Lower leg skin (tissue), 4 donors: ENCODE measurements around the gene PABPN1L. TPM values are rescaled to one million over a fixed set of nuclear protein-coding genes. Genes with fewer than 3 reads are reported as not detected.

Experiments
- DNase-seq, 2 donors: peaks; one replicate each; pipeline ENCODE4 v3.0.0-alpha.2; 2019; ENCODE audit warnings: low spot score in 2 of 2
- H3K4me3 ChIP-seq: fragments of 200-600 bp; sonication (generic); 2 replicates; pipeline ENCODE4 v1.5.1; 2017; ENCODE audit warnings: mild to moderate bottlenecking, low read depth; ENCODE audit not compliant: poor library complexity, severe bottlenecking
- POLR2A ChIP-seq, 2 donors: fragments of 450-650 bp; IDR thresholded peaks; one replicate each; pipeline ENCODE4 v1.6.1; 2016 to 2017; ENCODE audit warnings: antibody characterized with exemption in 2 of 2, mild to moderate bottlenecking in 1 of 2, moderate library complexity in 1 of 2
- WGBS, 2 donors: methylation state at CpG; one replicate each; pipeline ENCODE4 v1.1.5; 2018; 5-methylcytosine and 5-hydroxymethylcytosine counted together
- intact Hi-C: fragments of 100-400 bp; cut with DNase I; formaldehyde crosslinking; loops from one replicate; pipeline ENCODE4 v1.15.0; 2023; ENCODE audit warnings: low total_unique reads
- total RNA-seq, 4 donors: library from RNA; depleted of rRNA; stranded (reverse); fragments of >200 nt; gene quantifications; one replicate each; pipeline ENCODE4 v1.1.0, GENCODE V29; 2016
- TF ChIP-seq, protein P1 (sequence below), 3 donors: fragments of 450-650 bp; IDR thresholded peaks; one replicate each; pipeline ENCODE4 v1.5.1; 2016; ENCODE audit warnings: antibody characterized with exemption in 3 of 3, mild to moderate bottlenecking in 3 of 3, moderate library complexity in 2 of 3

PABPN1L gene
- total RNA-seq, 4 donors from 2014 or later = not detected

DNA sequence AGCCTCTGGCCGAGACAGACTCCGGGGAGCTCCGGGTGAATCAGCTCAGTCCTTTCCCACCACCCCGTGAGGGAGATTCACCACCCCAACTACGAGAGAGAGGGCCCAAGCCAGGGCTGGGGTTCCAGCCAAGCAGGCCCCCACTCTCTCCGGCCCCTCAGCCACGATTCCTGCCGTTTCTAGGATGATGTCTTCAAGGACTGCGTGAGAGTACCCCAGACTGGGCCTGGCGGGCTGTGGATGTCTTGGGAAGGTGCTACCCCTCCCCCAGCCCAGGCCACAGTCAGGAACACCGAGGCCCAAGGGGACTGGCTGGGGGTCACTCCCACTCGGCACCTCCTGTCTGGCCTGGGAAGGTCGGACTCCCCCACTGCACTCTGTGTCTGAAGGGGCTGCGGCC is 21.6 kb upstream of the PABPN1L start:
- intact Hi-C loops = no loop called here
- no peak for DNase-seq
- no peak for TF ChIP-seq POLR2A (IDR thresholded peaks at IDR 0.05)
- TF ChIP-seq, protein P1, sequence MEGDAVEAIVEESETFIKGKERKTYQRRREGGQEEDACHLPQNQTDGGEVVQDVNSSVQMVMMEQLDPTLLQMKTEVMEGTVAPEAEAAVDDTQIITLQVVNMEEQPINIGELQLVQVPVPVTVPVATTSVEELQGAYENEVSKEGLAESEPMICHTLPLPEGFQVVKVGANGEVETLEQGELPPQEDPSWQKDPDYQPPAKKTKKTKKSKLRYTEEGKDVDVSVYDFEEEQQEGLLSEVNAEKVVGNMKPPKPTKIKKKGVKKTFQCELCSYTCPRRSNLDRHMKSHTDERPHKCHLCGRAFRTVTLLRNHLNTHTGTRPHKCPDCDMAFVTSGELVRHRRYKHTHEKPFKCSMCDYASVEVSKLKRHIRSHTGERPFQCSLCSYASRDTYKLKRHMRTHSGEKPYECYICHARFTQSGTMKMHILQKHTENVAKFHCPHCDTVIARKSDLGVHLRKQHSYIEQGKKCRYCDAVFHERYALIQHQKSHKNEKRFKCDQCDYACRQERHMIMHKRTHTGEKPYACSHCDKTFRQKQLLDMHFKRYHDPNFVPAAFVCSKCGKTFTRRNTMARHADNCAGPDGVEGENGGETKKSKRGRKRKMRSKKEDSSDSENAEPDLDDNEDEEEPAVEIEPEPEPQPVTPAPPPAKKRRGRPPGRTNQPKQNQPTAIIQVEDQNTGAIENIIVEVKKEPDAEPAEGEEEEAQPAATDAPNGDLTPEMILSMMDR (IDR thresholded peaks at IDR 0.05) = no peak
- no peak overlapping the region for H3K4me3 ChIP-seq
- WGBS, 2 donors = 58 to 76% methylated on average over 10 to 13 of the region's 14 CpGs

DNA sequence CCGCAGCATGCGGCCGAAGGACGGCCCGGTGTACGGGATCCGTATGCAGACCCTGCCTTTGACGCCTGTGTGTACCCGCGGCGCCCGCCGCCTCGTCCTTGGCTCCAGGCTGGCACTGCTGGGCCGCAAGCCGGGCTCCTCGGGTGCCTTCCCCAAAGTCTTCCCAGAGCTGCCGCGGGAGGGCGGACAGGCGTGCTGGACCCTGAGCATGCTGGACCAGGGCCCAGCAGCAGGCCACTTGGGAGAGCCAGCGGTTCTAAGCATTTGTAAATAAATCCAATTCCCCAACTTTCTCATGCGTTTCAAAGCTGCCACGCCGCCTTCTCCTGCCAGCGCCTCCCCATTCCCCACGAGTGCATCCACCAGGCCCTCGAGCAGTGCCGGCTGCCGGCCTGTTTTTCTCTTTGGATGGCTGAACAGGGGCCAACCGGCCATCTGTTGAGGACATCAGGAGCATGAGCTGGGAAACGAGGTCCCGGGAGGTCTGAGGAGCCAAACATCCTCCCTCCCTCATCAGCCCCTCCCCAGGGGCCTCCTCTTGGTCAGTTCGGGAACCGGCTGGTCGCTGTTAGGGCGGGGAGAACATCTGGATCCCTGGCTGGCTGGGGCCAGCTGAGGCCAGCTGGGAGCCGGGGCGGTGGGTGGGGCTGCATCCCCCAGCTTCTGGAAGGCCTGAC is 20.5 kb upstream of the PABPN1L start:
- TF ChIP-seq, protein P1 (IDR thresholded peaks at IDR 0.05) = no peak
- H3K4me3 ChIP-seq = no peak overlapping the region
- intact Hi-C loops = no loop called here
- no peak for DNase-seq
- 65 to 71% methylated on average over 24 to 33 of the region's 39 CpGs for WGBS, 2 donors

DNA sequence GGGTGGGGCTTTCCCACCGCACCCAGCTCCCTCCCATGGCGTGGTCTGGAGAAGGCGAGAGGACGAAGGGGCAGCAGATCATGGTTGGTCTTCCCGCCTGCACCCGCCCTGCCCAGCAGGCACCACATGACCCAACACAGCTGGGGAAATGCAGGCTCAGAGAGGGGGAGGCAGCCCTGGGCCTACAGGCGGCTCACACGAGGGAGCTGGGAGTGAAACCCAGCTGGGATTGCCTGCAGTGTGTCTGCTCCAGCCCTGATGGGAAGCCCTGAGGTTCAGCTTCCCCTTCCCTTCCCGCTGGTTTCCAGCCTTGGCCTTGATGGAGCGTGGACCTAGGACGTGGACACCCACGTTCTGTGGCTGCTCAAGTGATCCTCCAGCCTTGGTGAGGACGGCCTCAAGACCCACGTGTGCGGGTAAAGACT is 20.0 kb upstream of the PABPN1L start:
- intact Hi-C loops = no loop called here
- DNase-seq = no peak
- 82 to 90% methylated on average over 8 to 14 of the region's 15 CpGs for WGBS, 2 donors
- H3K4me3 ChIP-seq = no peak overlapping the region
- TF ChIP-seq, protein P1 (IDR thresholded peaks at IDR 0.05) = no peak

DNA sequence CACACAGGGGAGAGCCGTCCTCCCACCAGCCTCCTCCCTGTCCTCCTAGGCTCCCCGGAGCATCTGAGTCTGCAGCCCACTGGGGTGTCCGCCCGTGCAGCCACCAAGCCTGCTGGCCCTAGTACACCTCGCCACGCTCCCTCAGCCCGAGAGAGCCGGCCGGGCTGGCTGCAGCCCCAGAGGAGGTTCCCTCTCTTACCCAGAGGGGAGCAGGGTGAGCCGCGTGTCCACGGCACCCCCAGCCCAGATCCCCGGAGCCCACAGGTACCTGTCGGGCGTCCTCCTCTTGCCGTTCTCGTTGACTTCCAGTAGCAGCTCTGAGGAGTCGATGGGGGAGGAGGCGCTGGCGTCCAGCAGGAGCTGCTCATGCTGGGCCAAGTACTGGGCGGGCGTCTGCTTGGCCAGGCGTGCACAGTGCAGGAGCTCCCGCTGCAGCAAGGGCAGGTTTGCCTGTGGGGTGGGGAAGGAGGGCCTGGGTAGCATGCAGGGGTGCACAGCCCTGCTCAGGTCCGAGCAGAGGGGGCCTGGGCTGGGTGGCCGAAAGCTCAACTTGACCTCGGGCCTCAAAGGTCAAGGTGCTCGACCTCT is 19.3 kb upstream of the PABPN1L start:
- 86 to 89% methylated on average over 13 to 17 of the region's 28 CpGs for WGBS, 2 donors

DNA sequence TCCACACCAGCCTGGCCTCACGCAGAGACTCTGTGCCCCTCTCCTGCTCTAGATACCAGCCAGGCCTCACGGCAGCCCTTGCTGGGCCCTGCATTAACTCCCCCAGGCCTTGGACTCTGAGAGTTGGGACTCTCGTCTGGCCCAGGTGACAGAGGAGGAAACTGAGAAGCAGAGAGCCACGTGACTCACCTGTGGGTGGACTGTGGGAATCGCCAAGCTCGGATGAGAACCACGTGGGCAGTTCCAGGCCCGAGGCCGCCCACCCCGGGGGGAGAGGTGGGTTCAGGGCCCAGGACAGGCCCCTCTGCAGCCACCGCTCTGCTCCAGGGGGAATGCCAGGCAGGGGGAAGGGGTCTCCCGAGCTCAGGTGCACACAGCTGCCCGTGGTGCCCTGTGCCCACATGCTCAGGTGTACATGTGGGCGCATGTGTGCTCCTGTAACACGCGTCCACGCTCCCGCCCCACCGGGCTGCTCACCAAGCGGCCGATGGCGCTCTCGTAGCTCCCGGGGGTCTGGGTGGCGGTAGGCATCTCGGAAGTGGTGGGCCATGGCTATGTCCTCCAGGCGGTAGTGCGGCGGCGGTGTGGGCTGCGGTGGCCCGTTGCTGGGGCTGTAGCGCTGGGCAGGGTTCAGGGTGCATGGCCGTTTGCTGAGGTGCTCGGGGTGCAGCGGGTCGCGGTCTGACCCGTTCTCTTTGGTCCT is 18.3 kb upstream of the PABPN1L start:
- TF ChIP-seq POLR2A (IDR thresholded peaks at IDR 0.05) = no peak
- WGBS, 2 donors = 95 to 96% methylated on average over 37 to 39 of the region's 39 CpGs
- DNase-seq = no peak
- H3K4me3 ChIP-seq = no peak overlapping the region
- intact Hi-C loops = no loop called here

More for the DNA sequence above, 19.3 kb upstream of the PABPN1L start:
- H3K4me3 ChIP-seq = no peak overlapping the region
- intact Hi-C loops = no loop called here
- TF ChIP-seq, protein P1 (IDR thresholded peaks at IDR 0.05) = no peak
- no peak for TF ChIP-seq POLR2A (IDR thresholded peaks at IDR 0.05)
- DNase-seq = no peak

DNA sequence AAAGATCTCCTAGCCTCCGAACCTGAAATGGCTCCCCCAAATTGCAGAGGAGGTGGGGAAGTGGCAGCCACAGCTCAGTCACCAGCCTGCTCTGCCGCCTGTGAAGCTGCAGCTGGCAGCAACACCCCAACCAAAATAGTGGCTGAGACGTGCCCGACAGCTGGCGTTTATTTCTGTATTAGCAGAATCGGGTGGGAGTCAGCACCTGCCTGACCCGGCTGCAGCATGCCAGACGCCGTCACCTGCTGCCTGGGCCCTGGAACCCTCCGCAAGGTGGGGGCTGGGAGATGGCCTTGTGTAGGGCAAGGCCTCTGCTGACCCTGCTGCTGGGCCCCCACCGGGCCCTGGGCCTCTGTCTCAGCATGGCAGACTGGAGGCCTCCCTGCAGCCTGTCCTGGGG is 17.5 kb upstream of the PABPN1L start:
- TF ChIP-seq, protein P1 (IDR thresholded peaks at IDR 0.05) = no peak
- TF ChIP-seq POLR2A (IDR thresholded peaks at IDR 0.05) = no peak
- no peak overlapping the region for H3K4me3 ChIP-seq
- no peak for DNase-seq
- intact Hi-C loops = no loop called here
- WGBS, 2 donors = 83 to 87% methylated on average over 10 to 11 of the region's 11 CpGs
